A549 (cell line): Measurements from ENCODE around the gene TXNIP. TPM values are rescaled to one million over a fixed set of nuclear protein-coding genes. Genes with fewer than 3 reads are reported as not detected.

Experiments
- ATAC-seq, 2 experiments: fragments of 200-7000 bp in 1 of 2; fragments of >200 bp in 1 of 2; cut with Nextera tagmentation in 1 of 2; cut with Tn5 transposase in 1 of 2; 3 replicates each; pipeline versions ENCODE4 v1.8.0 to v1.9.1; 2018 to 2020; ENCODE audit warnings: mild to moderate bottlenecking in 1 of 2, moderate library complexity in 1 of 2
- CTCF ChIA-PET: fragments of 300-600 bp; sonication (Branson Sonifier 250); formaldehyde crosslinking; extraction: SDS; loops from one replicate; lab custom pipeline; 2021; ENCODE audit warnings: antibody characterized with exemption, inconsistent platforms; lab: Yijun Ruan, JAX
- POLR2A ChIA-PET: fragments of 350-600 bp; formaldehyde crosslinking; extraction: SDS; loops from one replicate; lab custom pipeline; 2021; ENCODE audit warnings: antibody characterized with exemption, inconsistent platforms; lab: Yijun Ruan, JAX
- DNase-seq, 2 experiments: peaks; one replicate each; pipeline versions ENCODE4 v3.0.0 to v3.0.0-alpha.2; 2011 to 2016; ENCODE audit warnings: low read depth in 1 of 2, low spot score in 1 of 2
- FAIRE-seq: peaks from 2 replicates; lab custom pipeline; 2011; peaks lifted over from hg19 to GRCh38; lab: Jason Lieb, UNC
- H3K27ac ChIP-seq, 2 experiments: fragments of >200 bp; sonication (Bioruptor Twin); formaldehyde crosslinking; 3 replicates each; pipeline ENCODE4 v1.5.1; 2016 to 2017
- H3K4me1 ChIP-seq: fragments of >200 bp; sonication (Bioruptor Twin); formaldehyde crosslinking; 3 replicates; pipeline ENCODE4 v1.6.1; 2016
- H3K4me2 ChIP-seq: fragments of >200 bp; sonication (Bioruptor Twin); formaldehyde crosslinking; 3 replicates; pipeline ENCODE4 v1.6.1; 2016
- H3K4me3 ChIP-seq: fragments of >200 bp; sonication (Bioruptor Twin); formaldehyde crosslinking; 3 replicates; pipeline ENCODE4 v1.5.1; 2016
- H3K9me3 ChIP-seq: fragments of >200 bp; sonication (Bioruptor Twin); formaldehyde crosslinking; 3 replicates; pipeline ENCODE4 v1.6.1; 2016
- CHD2 ChIP-seq: fragments of 150-350 bp; IDR thresholded peaks from 2 replicates; pipeline ENCODE4 v1.6.1; 2014; ENCODE audit warnings: low read length; ENCODE audit not compliant: partially characterized antibody
- CHD4 ChIP-seq: fragments of 200-600 bp; sonication (generic); IDR thresholded peaks from 2 replicates; pipeline ENCODE4 v1.6.1; 2016; ENCODE audit warnings: antibody characterized with exemption, mild to moderate bottlenecking, borderline replicate concordance
- EP300 ChIP-seq, 2 experiments: fragments of >200 bp; sonication (Bioruptor Twin); formaldehyde crosslinking; IDR thresholded peaks; 2 replicates in 1 of 2; 3 replicates in 1 of 2; pipeline ENCODE4 v1.6.1; 2016 to 2017
- ESRRA ChIP-seq: fragments of 150-350 bp; IDR thresholded peaks from 2 replicates; pipeline ENCODE4 v1.6.1; 2014; ENCODE audit warnings: mild to moderate bottlenecking, low read length, borderline replicate concordance
- FOSB ChIP-seq: fragments of 250-450 bp; sonication (Bioruptor Pico); IDR thresholded peaks from 2 replicates; pipeline ENCODE4 v1.5.0; 2020; ENCODE audit warnings: mild to moderate bottlenecking, moderate library complexity
- FOXS1 ChIP-seq: fragments of 250-450 bp; sonication (Bioruptor Pico); IDR thresholded peaks from 2 replicates; pipeline ENCODE4 v1.5.0; 2020; ENCODE audit warnings: mild to moderate bottlenecking, moderate library complexity
- HOXB5 ChIP-seq: fragments of 250-450 bp; sonication (Bioruptor Pico); IDR thresholded peaks from 2 replicates; pipeline ENCODE4 v1.5.0; 2020; ENCODE audit warnings: mild to moderate bottlenecking, moderate library complexity
- MAFK ChIP-seq: fragments of 450-650 bp; IDR thresholded peaks from 2 replicates; pipeline ENCODE4 v1.6.1; 2014; ENCODE audit not compliant: partially characterized antibody
- MAZ ChIP-seq: fragments of 150-350 bp; IDR thresholded peaks from 2 replicates; pipeline ENCODE4 v1.6.1; 2014; ENCODE audit warnings: antibody characterized with exemption, low read depth, low read length, borderline replicate concordance
- RAD21 ChIP-seq, 2 experiments: fragments of >200 bp in 1 of 2; sonication (Bioruptor Twin) in 1 of 2; formaldehyde crosslinking in 1 of 2; IDR thresholded peaks in 1 of 2; conservative IDR thresholded peaks in 1 of 2; 2 replicates in 1 of 2; 3 replicates in 1 of 2; pipeline ENCODE4 v1.6.1; 2012 to 2018; ENCODE audit warnings: inconsistent platforms in 1 of 2
- RFX5 ChIP-seq: fragments of 450-650 bp; IDR thresholded peaks from 2 replicates; pipeline ENCODE4 v1.7.1; 2014; ENCODE audit warnings: antibody characterized with exemption, mild to moderate bottlenecking, moderate library complexity
- TFCP2L1 ChIP-seq: fragments of 250-450 bp; sonication (Bioruptor Pico); IDR thresholded peaks from 2 replicates; pipeline ENCODE4 v1.5.0; 2021; ENCODE audit warnings: mild to moderate bottlenecking
- TP53 ChIP-seq: fragments of 250-450 bp; sonication (Bioruptor Pico); IDR thresholded peaks from 2 replicates; pipeline ENCODE4 v1.5.0; 2021; ENCODE audit warnings: mild to moderate bottlenecking, moderate library complexity
- ZSCAN20 ChIP-seq: fragments of 250-450 bp; sonication (Bioruptor Pico); IDR thresholded peaks from 2 replicates; pipeline ENCODE4 v1.8.0; 2022; ENCODE audit warnings: mild to moderate bottlenecking, moderate library complexity
- WGBS: methylation state at CpG from one replicate; pipeline ENCODE4 v1.1.6; 2017; ENCODE audit errors: missing lambda C conversion rate; 5-methylcytosine and 5-hydroxymethylcytosine counted together
- polyA plus RNA-seq, 4 experiments: library from polyadenylated mRNA; depleted of rRNA in 3 of 4; stranded (reverse); fragments of >200 nt; fragmentation: RNase III in 1 of 4; extraction: RNeasy Plus Mini Kit Qiagen cat#74134 plus additional on column Dnase treatment in 1 of 4; gene quantifications; 2 replicates in 3 of 4; 3 replicates in 1 of 4; pipeline ENCODE4 v1.2.3, GENCODE V29; 2011 to 2017
- TF ChIP-seq, protein P1 (sequence below): IDR thresholded peaks from 2 replicates; pipeline ENCODE4 v1.6.1; 2012
- TF ChIP-seq, protein P2 (sequence below): IDR thresholded peaks from 2 replicates; pipeline ENCODE4 v1.6.1; 2012; ENCODE audit warnings: low read depth, borderline replicate concordance
- TF ChIP-seq, protein P3 (sequence below): fragments of >200 bp; sonication (Bioruptor Twin); formaldehyde crosslinking; IDR thresholded peaks from 3 replicates; pipeline ENCODE4 v1.5.1; 2016
- TF ChIP-seq, protein P4 (sequence below): fragments of >200 bp; sonication (Bioruptor Twin); formaldehyde crosslinking; IDR thresholded peaks from 2 replicates; pipeline ENCODE4 v1.6.1; 2016

The TXNIP gene
- polyA plus RNA-seq, 2 of the 4 experiments (the other 2 are of a cell fraction) = 3.1 TPM; not detected in 1

DNA sequence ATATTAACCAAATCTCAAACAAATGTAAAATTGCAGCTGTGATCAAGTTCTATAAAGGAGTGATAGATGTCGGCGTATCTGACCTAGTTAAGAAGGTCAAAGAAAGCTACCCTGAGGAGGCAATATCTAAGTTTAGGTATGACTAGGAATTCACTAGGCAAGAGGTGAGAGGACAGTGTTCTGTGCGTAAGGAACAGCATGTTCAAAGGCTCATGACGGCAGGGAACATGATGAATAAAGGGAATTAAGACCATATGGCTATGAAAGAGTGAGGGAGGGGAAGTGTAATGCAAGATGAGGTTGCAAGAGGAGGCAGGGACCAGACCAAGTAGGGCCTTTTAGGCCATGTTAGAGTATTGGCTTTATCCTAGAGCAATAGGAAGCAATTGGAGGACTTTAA, 47.2 kb downstream of the TXNIP start:
- TF ChIP-seq CHD4 = no peak
- TF ChIP-seq, protein P1, sequence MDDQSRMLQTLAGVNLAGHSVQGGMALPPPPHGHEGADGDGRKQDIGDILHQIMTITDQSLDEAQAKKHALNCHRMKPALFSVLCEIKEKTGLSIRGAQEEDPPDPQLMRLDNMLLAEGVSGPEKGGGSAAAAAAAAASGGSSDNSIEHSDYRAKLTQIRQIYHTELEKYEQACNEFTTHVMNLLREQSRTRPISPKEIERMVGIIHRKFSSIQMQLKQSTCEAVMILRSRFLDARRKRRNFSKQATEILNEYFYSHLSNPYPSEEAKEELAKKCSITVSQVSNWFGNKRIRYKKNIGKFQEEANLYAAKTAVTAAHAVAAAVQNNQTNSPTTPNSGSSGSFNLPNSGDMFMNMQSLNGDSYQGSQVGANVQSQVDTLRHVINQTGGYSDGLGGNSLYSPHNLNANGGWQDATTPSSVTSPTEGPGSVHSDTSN = no peak
- no peak for TF ChIP-seq FOSB (CRISPR knock-in tag)
- TF ChIP-seq TFCP2L1 (CRISPR knock-in tag) = no peak
- no peak for TF ChIP-seq HOXB5 (CRISPR knock-in tag)
- TF ChIP-seq, protein P2, sequence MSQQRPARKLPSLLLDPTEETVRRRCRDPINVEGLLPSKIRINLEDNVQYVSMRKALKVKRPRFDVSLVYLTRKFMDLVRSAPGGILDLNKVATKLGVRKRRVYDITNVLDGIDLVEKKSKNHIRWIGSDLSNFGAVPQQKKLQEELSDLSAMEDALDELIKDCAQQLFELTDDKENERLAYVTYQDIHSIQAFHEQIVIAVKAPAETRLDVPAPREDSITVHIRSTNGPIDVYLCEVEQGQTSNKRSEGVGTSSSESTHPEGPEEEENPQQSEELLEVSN = no peak
- no peak for TF ChIP-seq TP53
- no peak for TF ChIP-seq MAFK
- no peak for TF ChIP-seq MAZ
- TF ChIP-seq, protein P3, sequence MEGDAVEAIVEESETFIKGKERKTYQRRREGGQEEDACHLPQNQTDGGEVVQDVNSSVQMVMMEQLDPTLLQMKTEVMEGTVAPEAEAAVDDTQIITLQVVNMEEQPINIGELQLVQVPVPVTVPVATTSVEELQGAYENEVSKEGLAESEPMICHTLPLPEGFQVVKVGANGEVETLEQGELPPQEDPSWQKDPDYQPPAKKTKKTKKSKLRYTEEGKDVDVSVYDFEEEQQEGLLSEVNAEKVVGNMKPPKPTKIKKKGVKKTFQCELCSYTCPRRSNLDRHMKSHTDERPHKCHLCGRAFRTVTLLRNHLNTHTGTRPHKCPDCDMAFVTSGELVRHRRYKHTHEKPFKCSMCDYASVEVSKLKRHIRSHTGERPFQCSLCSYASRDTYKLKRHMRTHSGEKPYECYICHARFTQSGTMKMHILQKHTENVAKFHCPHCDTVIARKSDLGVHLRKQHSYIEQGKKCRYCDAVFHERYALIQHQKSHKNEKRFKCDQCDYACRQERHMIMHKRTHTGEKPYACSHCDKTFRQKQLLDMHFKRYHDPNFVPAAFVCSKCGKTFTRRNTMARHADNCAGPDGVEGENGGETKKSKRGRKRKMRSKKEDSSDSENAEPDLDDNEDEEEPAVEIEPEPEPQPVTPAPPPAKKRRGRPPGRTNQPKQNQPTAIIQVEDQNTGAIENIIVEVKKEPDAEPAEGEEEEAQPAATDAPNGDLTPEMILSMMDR = no peak
- ChIA-PET POLR2A (interaction anchor here (0.6 kb wide), 1 partner anchor 42 kb away, joined by 3 read pairs; no protein-coding TSS in a partner anchor), CTCF (interaction anchor here (0.9 to 2.6 kb wide), 6 partner anchors 29 to 103 kb away, joined by 3 to 9 read pairs (median 4); no protein-coding TSS in a partner anchor)
- WGBS = 93% methylated on average over 4 of the region's 4 CpGs
- H3K4me2 ChIP-seq = no peak overlapping the region
- FAIRE-seq (no peak), ATAC-seq (no peak), DNase-seq (no peak)
- H3K4me3 ChIP-seq = no peak overlapping the region
- H3K9me3 ChIP-seq = no peaks in the 10 kb centered on the region
- H3K4me1 ChIP-seq = no peaks in the 10 kb centered on the region
- no peak overlapping the region for H3K27ac ChIP-seq

DNA sequence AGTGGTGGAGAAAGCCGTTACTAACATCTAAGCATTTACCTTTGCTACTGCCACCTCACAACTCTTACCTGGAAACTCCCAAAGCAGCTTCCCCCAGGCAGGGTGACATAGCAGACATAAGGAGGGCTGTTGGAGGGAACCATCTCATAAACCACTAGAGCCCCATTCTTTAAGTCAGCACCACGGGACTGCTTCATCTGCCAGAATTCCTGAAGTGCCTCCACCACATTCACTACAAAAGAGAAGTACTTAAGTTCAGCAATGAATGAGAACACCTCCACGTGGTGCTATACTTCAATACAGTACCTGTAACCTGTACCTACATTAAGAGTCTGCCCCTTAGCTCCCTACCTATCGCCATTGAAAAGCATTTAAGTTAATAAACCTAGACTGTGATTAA, 48.8 kb downstream of the TXNIP start:
- WGBS = 88% methylated on average over 4 of the region's 4 CpGs
- Histone ChIP-seq H3K4me1 (no peaks in the 10 kb centered on the region), H3K4me2 (no peak overlapping the region), H3K27ac (no peak overlapping the region), H3K9me3 (no peaks in the 10 kb centered on the region), H3K4me3 (no peak overlapping the region)
- TF ChIP-seq RFX5 (no peak), EP300 (IDR thresholded peaks at IDR 0.05) (no peak), FOXS1 (CRISPR knock-in tag) (no peak), HOXB5 (CRISPR knock-in tag) (no peak), CHD2 (no peak), ZSCAN20 (CRISPR knock-in tag) (no peak)
- TF ChIP-seq, protein P3 = no peak
- no peak for FAIRE-seq
- ATAC-seq = no peak
- CTCF ChIA-PET = interaction anchor here (1.0 to 1.2 kb wide), 2 partner anchors 17 to 103 kb away, joined by 4 to 5 read pairs; partner anchors contain the start of genes ANKRD34A, NUDT17 and POLR3GL
- DNase-seq = no peak
- POLR2A ChIA-PET = no interaction called here

DNA sequence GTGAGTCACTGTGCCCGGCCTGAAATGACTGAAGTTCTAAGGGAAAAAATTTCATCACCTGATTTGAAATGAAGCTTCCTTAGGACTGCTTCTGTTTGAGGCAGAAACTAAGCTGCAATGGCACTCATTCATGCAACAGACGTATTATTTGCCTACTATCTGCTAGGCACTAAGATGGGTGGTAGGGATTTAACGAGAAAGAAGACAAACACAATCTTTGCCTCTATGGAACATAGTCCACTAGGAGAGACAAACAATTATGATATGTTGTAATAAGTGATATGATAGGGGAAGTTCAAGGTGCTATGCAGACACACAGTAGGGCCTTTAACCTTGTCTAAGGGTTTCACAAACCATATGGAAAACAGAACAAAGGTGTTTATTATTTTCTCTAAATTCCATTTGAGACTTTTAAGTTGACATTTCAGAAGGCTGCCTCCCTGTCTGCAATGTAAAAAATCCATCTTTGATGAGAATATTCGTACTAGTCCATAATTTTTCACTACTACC, 49.8 kb downstream of the TXNIP start:
- Histone ChIP-seq H3K4me2 (no peak overlapping the region), H3K9me3 (no peaks in the 10 kb centered on the region), H3K4me1 (no peaks in the 10 kb centered on the region), H3K4me3 (no peak overlapping the region)
- FAIRE-seq (no peak), DNase-seq (no peak), ATAC-seq (no peak)
- CTCF ChIA-PET = interaction anchor here (1.0 kb wide), 1 partner anchor 55 kb away, joined by 3 read pairs; no protein-coding TSS in a partner anchor
- WGBS = 85% methylated on average over 4 of the region's 4 CpGs
- POLR2A ChIA-PET = interaction anchor here (1.0 to 1.2 kb wide), 2 partner anchors 10 to 19 kb away, joined by 3 read pairs; partner anchors contain the start of gene RBM8A
- no peak for TF ChIP-seq RAD21 (conservative IDR thresholded peaks at IDR 0.05 in 1 of 2, IDR thresholded peaks at IDR 0.05 in 1 of 2)
- TF ChIP-seq, protein P4, sequence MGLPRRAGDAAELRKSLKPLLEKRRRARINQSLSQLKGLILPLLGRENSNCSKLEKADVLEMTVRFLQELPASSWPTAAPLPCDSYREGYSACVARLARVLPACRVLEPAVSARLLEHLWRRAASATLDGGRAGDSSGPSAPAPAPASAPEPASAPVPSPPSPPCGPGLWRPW = no peak
- TF ChIP-seq ESRRA = no peak
- TF ChIP-seq, all 56 proteins: peak for 0
- H3K27ac ChIP-seq = no peak overlapping the region
